Common myeloid progenitor, CD34-positive (primary cell): ENCODE measurements around the gene ZNRF3.
A peak's percentile ranks its signal among the peaks of the same experiment; 100 is the strongest.
"Not testable (repeated sequence)": the region's sequence is repeated elsewhere in the genome, so short reads cannot be mapped to it uniquely, and the experiment has no call there.

Experiments
- CTCF ChIA-PET: fragments of 350-600 bp; sonication (Branson Sonifier 250); formaldehyde crosslinking; loops from one replicate; lab custom pipeline; 2021; ENCODE audit warnings: antibody characterized with exemption; lab: Charles Lee
- POLR2A ChIA-PET: fragments of 350-600 bp; sonication (Branson Sonifier 250); formaldehyde crosslinking; loops from one replicate; lab custom pipeline; 2021; ENCODE audit warnings: antibody characterized with exemption; lab: Charles Lee
- DNase-seq, 3 donors: peaks; one replicate each; pipeline versions ENCODE4 v3.0.0 to v3.0.0-alpha.2; 2013
- H3K27ac ChIP-seq, 2 experiments: 1 replicate in 1 of 2; 2 replicates in 1 of 2; pipeline ENCODE4 v1.7.0; 2013; ENCODE audit warnings: inconsistent platforms in 2 of 2, low read length in 2 of 2, mild to moderate bottlenecking in 2 of 2, low read depth in 1 of 2, moderate library complexity in 1 of 2; ENCODE audit not compliant: severe bottlenecking in 2 of 2, insufficient read depth in 1 of 2, poor library complexity in 1 of 2
- H3K27me3 ChIP-seq, 5 experiments: replicated peaks in 2 of 5; 1 replicate in 3 of 5; 2 replicates in 2 of 5; pipeline versions ENCODE4 v1.6.1 to v1.7.0; 2013; ENCODE audit warnings: low read length in 4 of 5, mild to moderate bottlenecking in 2 of 5, moderate library complexity in 2 of 5, inconsistent platforms in 1 of 5; ENCODE audit not compliant: insufficient read depth in 5 of 5, control insufficient read depth in 4 of 5
- H3K36me3 ChIP-seq, 4 experiments: 1 replicate in 2 of 4; 2 replicates in 2 of 4; pipeline versions ENCODE4 v1.6.1 to v1.7.0; 2013; ENCODE audit warnings: low read length in 3 of 4, control low read depth in 1 of 4, mild to moderate bottlenecking in 1 of 4; ENCODE audit not compliant: control insufficient read depth in 4 of 4, insufficient read depth in 4 of 4
- H3K4me1 ChIP-seq, 4 experiments: 1 replicate in 3 of 4; 2 replicates in 1 of 4; pipeline versions ENCODE4 v1.6.1 to v1.7.1; 2013; ENCODE audit warnings: low read length in 3 of 4, mild to moderate bottlenecking in 3 of 4, control low read depth in 1 of 4, inconsistent platforms in 1 of 4, moderate library complexity in 1 of 4; ENCODE audit not compliant: control insufficient read depth in 4 of 4, insufficient read depth in 4 of 4; ENCODE audit errors: control extremely low read depth in 1 of 4
- H3K4me3 ChIP-seq, 7 experiments: 1 replicate in 4 of 7; 2 replicates in 3 of 7; pipeline versions ENCODE4 v1.5.1 to v1.7.0; 2013; ENCODE audit warnings: mild to moderate bottlenecking in 7 of 7, low read length in 6 of 7, moderate library complexity in 6 of 7, inconsistent platforms in 2 of 7, low read depth in 2 of 7, control low read depth in 1 of 7; ENCODE audit not compliant: insufficient read depth in 4 of 7, control insufficient read depth in 1 of 7; ENCODE audit errors: extremely low read depth in 1 of 7
- H3K9me3 ChIP-seq, 5 experiments: 1 replicate in 4 of 5; 2 replicates in 1 of 5; pipeline versions ENCODE4 v1.6.1 to v1.7.1; 2013; ENCODE audit warnings: low read length in 4 of 5, mild to moderate bottlenecking in 2 of 5, inconsistent platforms in 1 of 5, low read depth in 1 of 5, moderate library complexity in 1 of 5; ENCODE audit not compliant: control insufficient read depth in 4 of 5, insufficient read depth in 2 of 5; ENCODE audit errors: control extremely low read depth in 1 of 5
- WGBS: methylation state at CpG from one replicate; pipeline ENCODE4 v1.1.5; 2013; ENCODE audit not compliant: insufficient coverage; 5-methylcytosine and 5-hydroxymethylcytosine counted together

The ZNRF3 gene

GRCh38 chr22:28844277-28844676 lies 39.1 kb upstream of the ZNRF3 start:
- H3K27me3 ChIP-seq, CTCF ChIA-PET: not testable (repeated sequence)
- 100% methylated on average over 1 of the region's 2 CpGs for WGBS

GRCh38 chr22:28846994-28847393 lies 36.4 kb upstream of the ZNRF3 start:
- 100% methylated on average over 2 of the region's 2 CpGs for WGBS
- H3K4me1 ChIP-seq = no peaks in the 10 kb centered on the region
- H3K36me3 ChIP-seq = no peaks in the 10 kb centered on the region
- H3K27me3 ChIP-seq = no peaks in the 10 kb centered on the region
- no peak for DNase-seq
- POLR2A ChIA-PET = no interaction called here
- no peak overlapping the region for H3K27ac ChIP-seq
- peaks cover 0 to 21% (median 3%) of the 10 kb centered on the region in 5 experiments for H3K9me3 ChIP-seq
- CTCF ChIA-PET = no interaction called here
- H3K4me3 ChIP-seq = no peak overlapping the region

More at GRCh38 chr22:28844277-28844676, 39.1 kb upstream of the ZNRF3 start:
- not testable (repeated sequence) for H3K36me3 ChIP-seq, H3K27ac ChIP-seq, H3K4me3 ChIP-seq, H3K4me1 ChIP-seq, DNase-seq
- H3K9me3 ChIP-seq = peaks cover 0 to 21% (median 3%) of the 10 kb centered on the region in 5 experiments
- POLR2A ChIA-PET = interaction anchor here (0.7 kb wide), 1 partner anchor 1347 kb away, joined by 3 read pairs; no protein-coding TSS in a partner anchor

- H3K27me3 ChIP-seq = peaks cover 0 to 4% (median 0%) of the 10 kb centered on the region in 5 experiments
- H3K4me1 ChIP-seq = no peaks in the 10 kb centered on the region
- ChIA-PET POLR2A (no interaction called here), CTCF (interaction anchor here (0.8 to 1.8 kb wide), 9 partner anchors 18 to 191 kb away, joined by 3 to 15 read pairs (median 3); no protein-coding TSS in a partner anchor)
- no peaks in the 10 kb centered on the region for H3K9me3 ChIP-seq
- H3K4me3 ChIP-seq = no peak overlapping the region
- WGBS = 72% methylated on average over 2 of the region's 6 CpGs
- H3K27ac ChIP-seq = no peak overlapping the region
- no peaks in the 10 kb centered on the region for H3K36me3 ChIP-seq
- peak; percentile 79 to 87 (median 80) for DNase-seq
Observed at GRCh38 chr22:28855355-28856094, 27.8 kb upstream of the ZNRF3 start.

GRCh38 chr22:28856095-28856455 lies 27.3 kb upstream of the ZNRF3 start:
- Histone ChIP-seq H3K27ac (no peak overlapping the region), H3K9me3 (no peaks in the 10 kb centered on the region), H3K27me3 (peaks cover 0 to 4% (median 0%) of the 10 kb centered on the region in 5 experiments), H3K4me3 (no peak overlapping the region), H3K36me3 (no peaks in the 10 kb centered on the region), H3K4me1 (no peaks in the 10 kb centered on the region)
- POLR2A ChIA-PET = no interaction called here
- no peak for DNase-seq
- WGBS = no CpG with 5 or more reads among the region's 1 CpG
- CTCF ChIA-PET = interaction anchor here (0.6 to 1.8 kb wide), 10 partner anchors 19 to 812 kb away, joined by 3 to 15 read pairs (median 3); no protein-coding TSS in a partner anchor

- no peaks in the 10 kb centered on the region for H3K4me1 ChIP-seq
- H3K27me3 ChIP-seq = peaks cover 0 to 4% (median 0%) of the 10 kb centered on the region in 5 experiments
- CTCF ChIA-PET = interaction anchor here (0.6 kb wide), 1 partner anchor 187 kb away, joined by 3 read pairs; no protein-coding TSS in a partner anchor
- no peaks in the 10 kb centered on the region for H3K9me3 ChIP-seq
- H3K4me3 ChIP-seq = no peak overlapping the region
- H3K27ac ChIP-seq = no peak overlapping the region
- DNase-seq = no peak
- POLR2A ChIA-PET = interaction anchor here (0.6 kb wide), 1 partner anchor 59 kb away, joined by 7 read pairs; no protein-coding TSS in a partner anchor
- 96% methylated on average over 6 of the region's 6 CpGs for WGBS
- H3K36me3 ChIP-seq = no peaks in the 10 kb centered on the region
Observed at GRCh38 chr22:28857288-28857687, 26.1 kb upstream of the ZNRF3 start.

- 94% methylated on average over 7 of the region's 8 CpGs for WGBS
- Histone ChIP-seq H3K36me3 (no peaks in the 10 kb centered on the region), H3K4me1 (no peaks in the 10 kb centered on the region), H3K27me3 (no peaks in the 10 kb centered on the region), H3K9me3 (no peaks in the 10 kb centered on the region), H3K4me3 (no peak overlapping the region), H3K27ac (no peak overlapping the region)
- ChIA-PET CTCF (interaction anchor here (2.1 kb wide), 1 partner anchor 30 kb away, joined by 4 read pairs; no protein-coding TSS in a partner anchor), POLR2A (no interaction called here)
- DNase-seq = no peak
Observed at GRCh38 chr22:28864878-28865596, 18.3 kb upstream of the ZNRF3 start.

GRCh38 chr22:28867191-28867590 lies 16.2 kb upstream of the ZNRF3 start:
- Histone ChIP-seq H3K27ac (no peak overlapping the region), H3K4me3 (no peak overlapping the region), H3K36me3 (no peaks in the 10 kb centered on the region), H3K27me3 (no peaks in the 10 kb centered on the region), H3K9me3 (no peaks in the 10 kb centered on the region), H3K4me1 (no peaks in the 10 kb centered on the region)
- 93% methylated on average over 3 of the region's 3 CpGs for WGBS
- no peak for DNase-seq
- POLR2A ChIA-PET = no interaction called here
- CTCF ChIA-PET = no interaction called here
